ENCODE measurements around the gene NFKB2.

DNA sequence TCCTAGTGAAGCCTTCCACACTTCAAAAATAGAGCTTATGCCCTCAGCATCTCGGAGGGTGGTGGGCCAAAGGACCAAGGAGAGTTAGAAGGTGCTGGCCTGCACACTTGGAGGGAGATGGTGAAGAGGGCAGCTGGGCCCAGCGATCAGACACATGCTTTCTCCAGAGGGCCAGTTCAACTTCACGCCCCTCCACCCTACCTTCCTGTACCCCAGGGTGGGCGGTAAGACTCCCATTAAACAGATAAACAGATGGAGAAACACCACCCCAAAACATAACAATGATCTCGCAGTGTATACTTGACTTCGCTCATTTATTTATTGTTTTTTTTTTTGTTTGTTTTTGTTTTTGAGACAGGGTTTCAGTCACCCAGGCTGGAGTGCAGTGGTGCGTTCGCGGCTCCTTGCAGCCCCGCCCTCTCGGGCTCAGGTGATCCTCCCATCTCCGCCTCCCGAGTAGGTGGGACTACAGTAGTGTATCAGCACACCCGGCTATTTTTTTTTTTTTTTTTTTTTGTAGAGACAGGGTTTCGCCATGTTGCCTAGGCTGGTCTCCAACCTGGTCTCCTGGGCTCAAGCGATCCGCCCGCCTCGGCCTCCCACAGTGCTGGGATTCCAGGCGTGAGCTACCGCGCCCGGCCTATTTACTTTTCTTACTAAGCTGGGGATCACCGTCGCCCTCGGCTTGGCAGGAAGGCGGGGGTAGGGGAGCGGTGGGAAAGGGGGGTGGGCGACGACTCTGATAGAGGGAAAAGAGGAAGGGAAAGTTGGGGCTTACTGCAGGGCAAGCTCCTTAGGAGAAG, 54.0 kb downstream of the NFKB2 start:
- TF ChIP-seq, protein P1, sequence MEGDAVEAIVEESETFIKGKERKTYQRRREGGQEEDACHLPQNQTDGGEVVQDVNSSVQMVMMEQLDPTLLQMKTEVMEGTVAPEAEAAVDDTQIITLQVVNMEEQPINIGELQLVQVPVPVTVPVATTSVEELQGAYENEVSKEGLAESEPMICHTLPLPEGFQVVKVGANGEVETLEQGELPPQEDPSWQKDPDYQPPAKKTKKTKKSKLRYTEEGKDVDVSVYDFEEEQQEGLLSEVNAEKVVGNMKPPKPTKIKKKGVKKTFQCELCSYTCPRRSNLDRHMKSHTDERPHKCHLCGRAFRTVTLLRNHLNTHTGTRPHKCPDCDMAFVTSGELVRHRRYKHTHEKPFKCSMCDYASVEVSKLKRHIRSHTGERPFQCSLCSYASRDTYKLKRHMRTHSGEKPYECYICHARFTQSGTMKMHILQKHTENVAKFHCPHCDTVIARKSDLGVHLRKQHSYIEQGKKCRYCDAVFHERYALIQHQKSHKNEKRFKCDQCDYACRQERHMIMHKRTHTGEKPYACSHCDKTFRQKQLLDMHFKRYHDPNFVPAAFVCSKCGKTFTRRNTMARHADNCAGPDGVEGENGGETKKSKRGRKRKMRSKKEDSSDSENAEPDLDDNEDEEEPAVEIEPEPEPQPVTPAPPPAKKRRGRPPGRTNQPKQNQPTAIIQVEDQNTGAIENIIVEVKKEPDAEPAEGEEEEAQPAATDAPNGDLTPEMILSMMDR (IDR thresholded peaks at IDR 0.05), result no peak
- no peak for TF ChIP-seq EZH2phosphoT487 (IDR thresholded peaks at IDR 0.05)
